HCT116 (cell line): ENCODE measurements around the gene CTBP1. TPM values are rescaled to one million over a fixed set of nuclear protein-coding genes. Genes with fewer than 3 reads are reported as not detected.

ENCODE experiments used
- ATAC-seq: fragments of 200-7000 bp; cut with Tn5 transposase; 2 replicates; pipeline ENCODE4 v1.9.1; 2020; ENCODE audit warnings: mild to moderate bottlenecking, moderate library complexity
- BruUV-seq: library from RNA; stranded (reverse); fragments of 400-500 nt; replicated peaks from 2 replicates; lab custom pipeline; 2021; lab: Mats Ljungman, UMichigan
- CTCF ChIA-PET: fragments of 300-600 bp; sonication (Branson Sonifier 250); formaldehyde crosslinking; loops from one replicate; lab custom pipeline; 2021; ENCODE audit warnings: antibody characterized with exemption; lab: Charles Lee
- POLR2A ChIA-PET: fragments of 300-600, 350-600 bp; sonication (Branson Sonifier 250); formaldehyde crosslinking; loops from one replicate; lab custom pipeline; 2021; ENCODE audit warnings: antibody characterized with exemption; lab: Charles Lee
- RAD21 ChIA-PET, 2 experiments: fragments of 300-600 bp; sonication (Branson Sonifier 250); formaldehyde crosslinking; loops; one replicate each; lab custom pipeline; 2023; ENCODE audit warnings: low total read pairs in 2 of 2; ENCODE audit not compliant: uncharacterized antibody in 2 of 2, unreplicated experiment in 2 of 2, low non-redundant PET in 1 of 2; lab: Charles Lee
- DNase-seq: peaks from one replicate; pipeline ENCODE4 v3.0.0-alpha.2; 2010; ENCODE audit warnings: low read depth, low spot score
- H2AFZ ChIP-seq: fragments of 200-600 bp; shearing (Covaris generic), sonication (generic); 2 replicates; pipeline ENCODE4 v1.6.1; 2017; ENCODE audit warnings: low read depth, mixed run types, mixed read lengths, antibody characterized with exemption, low read length; ENCODE audit not compliant: poor library complexity, severe bottlenecking
- H3K27ac ChIP-seq: 2 replicates; pipeline ENCODE4 v1.5.1; 2012; ENCODE audit warnings: low read depth, low read length
- H3K27me3 ChIP-seq: fragments of 200-600 bp; sonication (generic); 2 replicates; pipeline ENCODE4 v1.6.1; 2016; ENCODE audit warnings: mixed run types, low read length, mixed read lengths; ENCODE audit not compliant: insufficient read depth
- H3K36me3 ChIP-seq, 2 experiments: fragments of 200-500 bp in 1 of 2; fragments of 200-600 bp in 1 of 2; sonication (Bioruptor generic) in 1 of 2; sonication (generic) in 1 of 2; 2 replicates each; pipeline versions ENCODE4 v1.5.1 to v1.6.1; 2014 to 2016; ENCODE audit warnings: low read length in 2 of 2, inconsistent platforms in 1 of 2, mixed read lengths in 1 of 2, mixed run types in 1 of 2; ENCODE audit not compliant: insufficient read depth in 2 of 2, control insufficient read depth in 1 of 2
- H3K4me1 ChIP-seq, 2 experiments: fragments of 200-600 bp in 1 of 2; sonication (generic) in 1 of 2; 2 replicates each; pipeline versions ENCODE4 v1.5.1 to v1.6.1; 2012 to 2017; ENCODE audit warnings: low read length in 2 of 2, inconsistent platforms in 1 of 2, mild to moderate bottlenecking in 1 of 2, mixed read lengths in 1 of 2, mixed run types in 1 of 2, moderate library complexity in 1 of 2; ENCODE audit not compliant: insufficient read depth in 2 of 2, control insufficient read depth in 1 of 2
- H3K4me2 ChIP-seq: fragments of 200-600 bp; sonication (generic); 2 replicates; pipeline ENCODE4 v1.6.1; 2017; ENCODE audit warnings: mixed run types, low read length, mixed read lengths
- H3K4me3 ChIP-seq, 2 experiments: fragments of 200-600 bp in 1 of 2; sonication (generic) in 1 of 2; replicated peaks in 1 of 2; 2 replicates each; pipeline ENCODE4 v1.5.1; 2011 to 2016; ENCODE audit warnings: low read length in 2 of 2, control low read depth in 1 of 2, low read depth in 1 of 2, mild to moderate bottlenecking in 1 of 2, mixed read lengths in 1 of 2, mixed run types in 1 of 2
- H3K79me2 ChIP-seq: fragments of 200-600 bp; sonication (generic); 2 replicates; pipeline ENCODE4 v1.6.1; 2017; ENCODE audit warnings: mild to moderate bottlenecking, mixed run types, low read length, moderate library complexity, mixed read lengths; ENCODE audit not compliant: insufficient read depth
- H3K9ac ChIP-seq: fragments of 200-600 bp; sonication (generic); 2 replicates; pipeline ENCODE4 v1.6.1; 2016; ENCODE audit warnings: low read length, mixed read lengths
- H3K9me2 ChIP-seq: fragments of 200-600 bp; sonication (generic), shearing (Covaris generic); 2 replicates; pipeline ENCODE4 v1.6.1; 2017; ENCODE audit warnings: mixed run types, mild to moderate bottlenecking, moderate library complexity; ENCODE audit not compliant: insufficient read depth
- H3K9me3 ChIP-seq, 2 experiments: fragments of 200-500 bp in 1 of 2; fragments of 200-600 bp in 1 of 2; sonication (Bioruptor generic) in 1 of 2; sonication (generic) in 1 of 2; 2 replicates each; pipeline ENCODE4 v1.6.1; 2014 to 2017; ENCODE audit warnings: low read length in 2 of 2, mixed read lengths in 2 of 2, inconsistent platforms in 1 of 2, low read depth in 1 of 2, mild to moderate bottlenecking in 1 of 2, mixed run types in 1 of 2, moderate library complexity in 1 of 2; ENCODE audit not compliant: control insufficient read depth in 1 of 2, insufficient read depth in 1 of 2
- H4K20me1 ChIP-seq: fragments of 200-600 bp; sonication (generic), shearing (Covaris generic); 2 replicates; pipeline ENCODE4 v1.6.1; 2017; ENCODE audit warnings: mixed run types, mild to moderate bottlenecking, moderate library complexity; ENCODE audit not compliant: insufficient read depth
- ATF3 ChIP-seq: IDR thresholded peaks from 2 replicates; pipeline ENCODE4 v1.6.1; 2012
- CEBPB ChIP-seq: IDR thresholded peaks from 2 replicates; pipeline ENCODE4 v1.6.1; 2012; ENCODE audit warnings: low read depth
- CTCF ChIP-seq, 3 experiments: fragments of 200-600 bp in 1 of 3; sonication (generic) in 1 of 3; IDR thresholded peaks in 2 of 3; conservative IDR thresholded peaks in 1 of 3; 2 replicates each; pipeline ENCODE4 v1.5.1; 2012 to 2017; ENCODE audit warnings: low read depth in 2 of 3, low read length in 2 of 3, antibody characterized with exemption in 1 of 3, borderline replicate concordance in 1 of 3, control low read depth in 1 of 3, mild to moderate bottlenecking in 1 of 3, mixed read lengths in 1 of 3, mixed run types in 1 of 3, moderate library complexity in 1 of 3; ENCODE audit not compliant: insufficient read depth in 1 of 3
- EGR1 ChIP-seq: IDR thresholded peaks from 2 replicates; pipeline ENCODE4 v1.6.1; 2012; ENCODE audit warnings: low read depth
- EZH2 ChIP-seq: fragments of 200-600 bp; sonication (generic); IDR thresholded peaks from 2 replicates; pipeline ENCODE4 v1.6.1; 2017; ENCODE audit warnings: antibody characterized with exemption, mixed run types
- MAX ChIP-seq: IDR thresholded peaks from 2 replicates; pipeline ENCODE4 v1.6.1; 2012
- POLR2AphosphoS5 ChIP-seq: IDR thresholded peaks from 2 replicates; pipeline ENCODE4 v1.6.1; 2011; ENCODE audit warnings: mild to moderate bottlenecking, low read depth, low read length, moderate library complexity
- REST ChIP-seq: IDR thresholded peaks from 2 replicates; pipeline ENCODE4 v1.6.1; 2012; ENCODE audit warnings: low read depth
- SIN3A ChIP-seq: IDR thresholded peaks from 2 replicates; pipeline ENCODE4 v1.6.1; 2012; ENCODE audit warnings: low read depth
- ZBTB33 ChIP-seq: IDR thresholded peaks from 2 replicates; pipeline ENCODE4 v1.6.1; 2011; ENCODE audit warnings: mild to moderate bottlenecking, low read length, moderate library complexity; ENCODE audit not compliant: insufficient replicate concordance; ENCODE audit errors: extremely low read depth
- ZFX ChIP-seq: fragments of 450-650 bp; IDR thresholded peaks from 2 replicates; pipeline ENCODE4 v1.6.1; 2017
- ZNF274 ChIP-seq: fragments of 200-500 bp; sonication (Bioruptor generic); IDR thresholded peaks from 2 replicates; pipeline ENCODE4 v1.6.1; 2014; ENCODE audit warnings: mild to moderate bottlenecking, low read depth, low read length, inconsistent platforms
- intact Hi-C: fragments of 100-400 bp; cut with micrococcal nuclease; formaldehyde crosslinking; loops from 2 replicates; pipeline ENCODE4 v1.10.0; 2022
- total RNA-seq: library from RNA; stranded (reverse); gene quantifications from one replicate; pipeline ENCODE4 v1.2.1, GENCODE V29; 2021; ENCODE audit not compliant: unreplicated experiment

Gene CTBP1
- total RNA-seq, 1 experiment from 2014 or later, result 175 TPM

GRCh38 chr4:1255699-1256098 lies 6.8 kb upstream of the CTBP1 start (continued):
- TF ChIP-seq REST (no peak), CEBPB (no peak), EZH2 (no peak), MAX (no peak), SIN3A (no peak), EGR1 (no peak), ZBTB33 (no peak)

GRCh38 chr4:1255151-1255550 lies 6.2 kb upstream of the CTBP1 start:
- no peak overlapping the region for H2AFZ ChIP-seq
- TF ChIP-seq ZNF274 (no peak), ZFX (no peak), ATF3 (no peak), POLR2AphosphoS5 (no peak), CTCF (IDR thresholded peaks at IDR 0.05 in 2 of 3, conservative IDR thresholded peaks at IDR 0.05 in 1 of 3; ENCODE audit: borderline replicate concordance in 1 of 3, insufficient read depth in 1 of 3, low read depth in 2 of 3, low read length in 2 of 3) (no peak)
- TF ChIP-seq, all 23 proteins: peak for 0
- BruUV-seq, result no TSS peak
- Histone ChIP-seq H3K9me2 (no peaks in the 10 kb centered on the region), H3K9ac (no peak overlapping the region), H3K27me3 (no peaks in the 10 kb centered on the region), H4K20me1 (no peaks in the 10 kb centered on the region), H3K79me2 (peaks cover 3% of the 10 kb centered on the region; the same call in 1 of the 2 replicates), H3K36me3 (0 out of 4 replicates have a peak, but pooled peaks cover 0 to 5% of the 10 kb centered on the region in 2 experiments), H3K27ac (no peak overlapping the region), H3K4me2 (no peak overlapping the region), H3K4me3 (no peak overlapping the region), H3K9me3 (peaks cover 3 to 5% of the 10 kb centered on the region in 2 experiments; a peak in 1 of 4 replicates), H3K4me1 (peaks cover 3% of the 10 kb centered on the region in 2 experiments)
- ATAC-seq (no peak), DNase-seq (no peak)
- intact Hi-C loops, result no loop called here
- CTCF ChIA-PET, result no interaction called here
- RAD21 ChIA-PET, result no interaction called here
- POLR2A ChIA-PET, result no interaction called here
